Activated effector memory CD4-positive, alpha-beta T cell treated with anti-CD3 and anti-CD28 coated beads, Interleukin-2, amount 50 U/mL, for 16 hours (primary cell): Measurements from ENCODE around the gene UBASH3A.

Experiments
- DNase-seq: peaks from one replicate; pipeline ENCODE4 v3.0.0-alpha.2; 2020

The UBASH3A gene

DNA sequence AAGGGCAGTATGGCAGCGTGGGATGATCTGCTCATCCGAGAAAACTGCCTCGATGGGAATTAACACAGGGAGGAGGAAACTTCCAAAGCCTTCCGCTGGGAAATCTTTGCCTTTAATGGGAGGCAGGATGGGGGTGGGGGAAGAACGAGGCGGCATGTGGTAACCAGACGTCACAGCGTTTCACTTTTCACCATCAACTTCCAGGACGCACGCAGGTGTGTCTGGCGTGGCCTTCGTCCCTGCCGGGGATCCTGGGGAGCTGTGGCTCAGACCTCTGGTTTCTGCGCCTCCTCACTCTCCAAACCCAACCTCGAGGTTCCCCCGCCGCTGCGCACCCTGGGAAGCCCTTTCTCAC, 92.0 kb downstream of the UBASH3A start:
- no peak for DNase-seq

DNA sequence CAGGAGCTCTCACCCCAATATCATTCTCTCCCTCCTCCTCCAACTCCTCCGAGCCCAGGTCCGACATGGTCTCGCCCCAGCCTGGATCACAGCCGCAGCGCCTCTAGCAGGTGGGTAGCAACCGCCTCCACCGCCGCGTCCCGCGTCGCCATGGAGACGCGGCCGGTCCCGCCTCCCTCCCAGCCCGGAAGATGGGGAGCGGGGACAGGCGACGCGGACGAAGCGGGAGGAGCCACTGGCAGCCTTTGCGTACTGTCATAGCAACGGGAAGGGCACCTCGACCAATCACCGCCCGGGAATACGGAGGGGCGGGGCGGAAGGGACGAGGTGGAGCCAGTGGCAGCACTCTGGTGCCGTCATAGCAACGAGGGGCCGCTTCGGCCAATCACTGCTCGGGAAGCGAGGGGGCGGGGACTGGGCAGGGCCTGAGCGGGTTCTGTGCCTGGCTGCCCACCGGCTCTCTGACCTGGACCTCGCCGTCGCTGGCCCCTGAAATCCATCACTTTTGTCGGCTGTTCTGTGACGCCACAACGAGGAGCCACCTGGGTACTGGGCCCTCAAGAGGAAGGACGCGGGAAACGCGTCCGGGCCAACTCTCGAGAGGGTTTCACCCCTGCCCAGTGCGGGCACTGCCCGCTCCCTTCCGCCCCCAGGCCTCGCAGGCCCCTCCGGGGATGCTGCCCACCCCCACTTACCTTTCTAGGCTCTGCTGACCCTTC, 92.6 kb downstream of the UBASH3A start, which contains the start of gene RSPH1:
Gene RSPH1, minus strand, starts transcription at position 105 of the 719 bp plus-strand sequence. Its CDS starts 38 bp downstream, at position 67.
- DNase-seq = peak; percentile 100

DNA sequence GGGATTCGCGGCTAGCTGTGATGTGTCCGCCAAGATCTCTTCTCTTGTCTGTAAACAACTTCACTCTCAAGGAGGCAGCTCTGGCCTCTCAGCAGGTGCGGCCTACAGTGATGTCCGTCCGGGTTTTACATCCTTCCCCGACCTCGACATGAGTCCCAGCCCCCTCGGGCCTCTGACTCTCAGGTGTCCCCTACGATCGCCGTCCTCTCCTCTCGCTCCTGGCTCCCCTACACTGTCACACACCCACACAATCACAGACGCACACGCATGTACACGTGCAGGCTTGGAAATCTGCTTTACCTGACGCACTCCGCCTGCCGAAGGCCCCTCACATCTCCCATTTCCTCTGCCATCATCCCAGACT, 93.1 kb downstream of the UBASH3A start:
- no peak for DNase-seq
